ENCODE data around the gene CPE. TPM values are rescaled to one million over a fixed set of nuclear protein-coding genes. Genes with fewer than 3 reads are reported as not detected.

Gene CPE
- total RNA-seq, 2 donors from 2014 or later, result 71.6 to 108 TPM

GRCh38 chr4:165504184-165504583, 125.4 kb downstream of the CPE start:
- Histone ChIP-seq H3K27ac (no peak overlapping the region), H3K4me3 (no peak overlapping the region), H3K27me3 (no peaks in the 10 kb centered on the region), H3K4me1 (no peaks in the 10 kb centered on the region), H3K36me3 (replicated peaks in 1 of 2; ENCODE audit: insufficient read depth in 1 of 2, low read depth in 2 of 2) (no peaks in the 10 kb centered on the region), H3K9me3 (no peaks in the 10 kb centered on the region)
- TF ChIP-seq POLR2A (IDR thresholded peaks at IDR 0.05) (no peak), CTCF (IDR thresholded peaks at IDR 0.05) (no peak)
- intact Hi-C loops (cut with DNase I), result no loop called here
- DNase-seq (no peak), ATAC-seq (no peak)
- WGBS, 2 donors, result 53 to 63% methylated on average over 3 of the region's 3 CpGs

- peak; percentile 53 for ATAC-seq
- intact Hi-C loops (cut with DNase I), result no loop called here
- no peak overlapping the region for H3K27ac ChIP-seq
These were observed 127.4 kb downstream of the CPE start for GRCh38 chr4:165505958-165506837.

GRCh38 chr4:165506849-165507248, 128.0 kb downstream of the CPE start:
- ATAC-seq (no peak), DNase-seq (no peak)
- intact Hi-C loops (cut with DNase I), result no loop called here
- Histone ChIP-seq H3K4me3 (no peak overlapping the region), H3K27ac (no peak overlapping the region), H3K27me3 (no peaks in the 10 kb centered on the region), H3K9me3 (no peaks in the 10 kb centered on the region), H3K4me1 (no peaks in the 10 kb centered on the region), H3K36me3 (replicated peaks in 1 of 2; ENCODE audit: insufficient read depth in 1 of 2, low read depth in 2 of 2) (no peaks in the 10 kb centered on the region)
- TF ChIP-seq CTCF (IDR thresholded peaks at IDR 0.05), result no peak
- no peak for TF ChIP-seq POLR2A (IDR thresholded peaks at IDR 0.05)
- WGBS, 2 donors, result 81 to 92% methylated on average over 2 of the region's 2 CpGs

More at GRCh38 chr4:165505958-165506837, 127.4 kb downstream of the CPE start:
- 41% methylated on average over 7 of the region's 7 CpGs for WGBS, 2 donors
- no peaks in the 10 kb centered on the region for H3K36me3 ChIP-seq (replicated peaks in 1 of 2; ENCODE audit: insufficient read depth in 1 of 2, low read depth in 2 of 2)
- no peaks in the 10 kb centered on the region for H3K4me1 ChIP-seq
- TF ChIP-seq POLR2A (IDR thresholded peaks at IDR 0.05), result no peak
- TF ChIP-seq CTCF (IDR thresholded peaks at IDR 0.05), result no peak
- no peaks in the 10 kb centered on the region for H3K9me3 ChIP-seq
- no peaks in the 10 kb centered on the region for H3K27me3 ChIP-seq
- DNase-seq, result no peak
- no peak overlapping the region for H3K4me3 ChIP-seq

- H3K27me3 ChIP-seq, result no peaks in the 10 kb centered on the region
- ATAC-seq (no peak), DNase-seq (no peak)
- intact Hi-C loops (cut with DNase I), result no loop called here
- no peaks in the 10 kb centered on the region for H3K36me3 ChIP-seq (replicated peaks in 1 of 2; ENCODE audit: insufficient read depth in 1 of 2, low read depth in 2 of 2)
- H3K4me1 ChIP-seq, result no peaks in the 10 kb centered on the region
- H3K4me3 ChIP-seq, result no peak overlapping the region
- WGBS, 2 donors, result 87 to 90% methylated on average over 9 of the region's 9 CpGs
- H3K9me3 ChIP-seq, result no peaks in the 10 kb centered on the region
- TF ChIP-seq POLR2A (IDR thresholded peaks at IDR 0.05) (no peak), CTCF (IDR thresholded peaks at IDR 0.05) (no peak)
- H3K27ac ChIP-seq, result no peak overlapping the region
These were observed 128.6 kb downstream of the CPE start for GRCh38 chr4:165507381-165507780.

Measured in body of pancreas (tissue), 4 donors.